HFFc6 (cell line): ENCODE measurements around the gene FGF9. TPM values are rescaled to one million over a fixed set of nuclear protein-coding genes. Genes with fewer than 3 reads are reported as not detected.

Source experiments
- DNase-seq: peaks from one replicate; pipeline ENCODE4 v3.0.0-alpha.2; 2018
- H3K27ac Mint-ChIP-seq: 2 replicates; pipeline ENCODE4 v1.8.0; 2020; ENCODE audit warnings: mild to moderate bottlenecking, mixed read lengths
- H3K27me3 Mint-ChIP-seq: 2 replicates; pipeline ENCODE4 v1.8.0; 2021; ENCODE audit warnings: mild to moderate bottlenecking, moderate library complexity, mixed read lengths; ENCODE audit not compliant: insufficient read depth
- H3K36me3 Mint-ChIP-seq: 2 replicates; pipeline ENCODE4 v1.8.0; 2021; ENCODE audit warnings: low read depth, mixed read lengths
- H3K4me1 Mint-ChIP-seq: 2 replicates; pipeline ENCODE4 v1.8.0; 2020; ENCODE audit warnings: low read depth, mixed read lengths
- H3K4me3 Mint-ChIP-seq: 2 replicates; pipeline ENCODE4 v1.8.0; 2020; ENCODE audit warnings: mild to moderate bottlenecking, moderate library complexity, mixed read lengths
- H3K9me3 Mint-ChIP-seq: 2 replicates; pipeline ENCODE4 v1.8.0; 2020; ENCODE audit warnings: mild to moderate bottlenecking, mixed read lengths
- total RNA-seq, 6 experiments: library from RNA; stranded (reverse); fragmentation: NEBNext Ultra II Directional; extraction: Animal tissue kit (Norgen Biotek cat#: 25700); gene quantifications; 2 replicates in 1 of 6; 3 replicates in 5 of 6; pipeline ENCODE4 v1.2.3, GENCODE V29; 2021
- TF ChIP-seq, protein P1 (sequence below): fragments of 200-600 bp; sonication (generic); IDR thresholded peaks from 2 replicates; pipeline ENCODE4 v1.5.0; 2021; ENCODE audit warnings: antibody characterized with exemption, mild to moderate bottlenecking

Gene FGF9
- total RNA-seq, 6 experiments from 2014 or later = not detected

DNA sequence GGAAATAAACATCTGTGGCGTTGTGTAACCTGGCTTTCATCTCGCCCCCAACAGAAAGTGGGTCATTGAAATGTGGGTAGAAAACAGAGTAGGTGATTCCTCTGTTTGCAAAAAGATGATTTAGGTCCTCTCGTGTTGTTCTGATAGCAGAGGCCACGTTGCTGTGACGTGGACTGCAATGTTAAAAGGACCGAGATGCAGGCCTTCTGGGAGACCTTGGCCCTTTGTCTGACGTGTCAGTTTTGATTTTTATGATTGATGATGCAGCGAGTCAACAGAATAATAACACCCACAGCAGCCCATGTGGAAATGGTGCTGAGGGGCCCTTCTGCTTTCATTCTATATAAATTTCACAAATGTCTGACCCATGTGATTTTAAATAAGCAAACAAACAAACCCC is 68.9 kb downstream of the FGF9 start:
- H3K4me3 Mint-ChIP-seq = no peak overlapping the region
- no peak for DNase-seq
- no peaks in the 10 kb centered on the region for H3K9me3 Mint-ChIP-seq
- TF ChIP-seq, protein P1, sequence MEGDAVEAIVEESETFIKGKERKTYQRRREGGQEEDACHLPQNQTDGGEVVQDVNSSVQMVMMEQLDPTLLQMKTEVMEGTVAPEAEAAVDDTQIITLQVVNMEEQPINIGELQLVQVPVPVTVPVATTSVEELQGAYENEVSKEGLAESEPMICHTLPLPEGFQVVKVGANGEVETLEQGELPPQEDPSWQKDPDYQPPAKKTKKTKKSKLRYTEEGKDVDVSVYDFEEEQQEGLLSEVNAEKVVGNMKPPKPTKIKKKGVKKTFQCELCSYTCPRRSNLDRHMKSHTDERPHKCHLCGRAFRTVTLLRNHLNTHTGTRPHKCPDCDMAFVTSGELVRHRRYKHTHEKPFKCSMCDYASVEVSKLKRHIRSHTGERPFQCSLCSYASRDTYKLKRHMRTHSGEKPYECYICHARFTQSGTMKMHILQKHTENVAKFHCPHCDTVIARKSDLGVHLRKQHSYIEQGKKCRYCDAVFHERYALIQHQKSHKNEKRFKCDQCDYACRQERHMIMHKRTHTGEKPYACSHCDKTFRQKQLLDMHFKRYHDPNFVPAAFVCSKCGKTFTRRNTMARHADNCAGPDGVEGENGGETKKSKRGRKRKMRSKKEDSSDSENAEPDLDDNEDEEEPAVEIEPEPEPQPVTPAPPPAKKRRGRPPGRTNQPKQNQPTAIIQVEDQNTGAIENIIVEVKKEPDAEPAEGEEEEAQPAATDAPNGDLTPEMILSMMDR = no peak
- H3K27ac Mint-ChIP-seq = no peak overlapping the region
- no peaks in the 10 kb centered on the region for H3K36me3 Mint-ChIP-seq
- H3K4me1 Mint-ChIP-seq = no peaks in the 10 kb centered on the region
- H3K27me3 Mint-ChIP-seq = peaks cover 1% of the 10 kb centered on the region; the same call in 1 of the 2 replicates

DNA sequence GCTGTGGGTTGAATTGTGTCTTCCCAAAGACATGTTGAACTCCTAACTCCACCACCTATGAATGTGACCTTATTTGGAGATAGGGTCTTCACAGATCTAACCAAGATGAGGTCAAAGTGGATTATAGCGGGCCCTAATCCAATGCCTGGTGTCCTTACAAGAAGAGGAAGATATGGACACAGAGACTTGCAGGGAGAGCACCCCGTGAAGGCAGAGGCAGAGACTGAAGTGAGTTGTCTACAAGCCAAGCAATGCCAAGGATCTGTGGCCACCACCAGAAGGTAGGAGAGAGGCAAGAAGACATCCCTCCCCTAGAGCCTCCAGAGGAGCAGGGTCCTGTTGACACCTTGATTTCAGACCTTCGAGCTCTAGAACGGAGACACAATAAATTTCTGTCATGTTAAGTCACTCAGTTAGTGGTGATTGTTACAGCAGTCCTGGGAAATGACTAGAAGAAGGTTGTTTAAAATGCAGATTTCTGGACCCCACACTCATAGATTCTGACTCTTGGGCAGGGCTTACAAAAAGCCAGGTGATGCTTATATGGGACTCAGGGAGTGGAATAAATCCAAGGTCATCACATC is 70.6 kb downstream of the FGF9 start:
- DNase-seq = no peak
- no peak overlapping the region for H3K27ac Mint-ChIP-seq
- no peaks in the 10 kb centered on the region for H3K4me1 Mint-ChIP-seq
- H3K4me3 Mint-ChIP-seq = no peak overlapping the region
- peaks cover 1% of the 10 kb centered on the region; the same call in 1 of the 2 replicates for H3K27me3 Mint-ChIP-seq
- H3K36me3 Mint-ChIP-seq = no peaks in the 10 kb centered on the region
- TF ChIP-seq, protein P1 = no peak
- no peaks in the 10 kb centered on the region for H3K9me3 Mint-ChIP-seq

DNA sequence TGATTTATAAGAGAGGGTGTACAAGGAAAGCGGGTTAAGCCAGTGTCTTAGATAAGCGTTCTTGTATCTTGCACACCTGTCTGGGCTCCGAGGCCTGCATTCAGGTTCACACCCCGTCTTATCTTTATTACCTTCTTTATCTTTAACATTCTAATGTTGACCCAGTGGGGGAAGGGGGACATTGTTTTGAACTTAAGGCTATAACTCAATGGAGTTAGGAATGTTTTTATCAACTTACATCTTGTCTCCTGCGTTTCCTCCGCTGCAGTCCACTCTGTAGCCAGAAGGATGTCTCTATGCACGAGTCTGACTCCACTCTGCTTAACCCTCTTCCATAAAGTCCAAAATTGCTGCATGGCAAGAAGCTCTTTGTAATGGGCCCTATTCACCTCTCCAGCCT is 71.2 kb downstream of the FGF9 start:
- no peak overlapping the region for H3K27ac Mint-ChIP-seq
- TF ChIP-seq, protein P1 = no peak
- peaks cover 1% of the 10 kb centered on the region; the same call in 1 of the 2 replicates for H3K27me3 Mint-ChIP-seq
- no peaks in the 10 kb centered on the region for H3K36me3 Mint-ChIP-seq
- no peaks in the 10 kb centered on the region for H3K9me3 Mint-ChIP-seq
- no peak for DNase-seq
- no peak overlapping the region for H3K4me3 Mint-ChIP-seq
- H3K4me1 Mint-ChIP-seq = no peaks in the 10 kb centered on the region

DNA sequence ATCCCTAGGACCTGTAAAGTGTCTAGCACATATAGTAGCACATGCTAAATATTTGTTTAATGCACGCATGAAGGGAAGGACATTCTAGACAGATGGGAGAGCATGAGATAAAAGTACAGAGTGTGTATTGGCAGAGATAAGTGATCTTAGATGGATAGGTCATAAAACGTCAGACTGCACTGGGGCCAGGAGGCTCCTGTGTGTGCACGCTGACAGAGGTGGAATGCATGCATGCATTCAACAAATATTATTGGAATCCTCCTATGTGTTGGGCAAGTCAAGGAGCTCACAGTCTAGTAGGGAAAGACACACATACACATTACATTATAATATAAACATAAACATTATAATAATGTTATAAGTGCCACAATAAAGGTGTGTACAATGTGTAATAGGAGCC is 73.3 kb downstream of the FGF9 start:
- H3K4me1 Mint-ChIP-seq = no peaks in the 10 kb centered on the region
- H3K27me3 Mint-ChIP-seq = peaks cover 1% of the 10 kb centered on the region; the same call in 1 of the 2 replicates
- H3K4me3 Mint-ChIP-seq = no peak overlapping the region
- no peak for DNase-seq
- H3K9me3 Mint-ChIP-seq = no peaks in the 10 kb centered on the region
- H3K27ac Mint-ChIP-seq = no peak overlapping the region
- H3K36me3 Mint-ChIP-seq = no peaks in the 10 kb centered on the region
- TF ChIP-seq, protein P1 = no peak

DNA sequence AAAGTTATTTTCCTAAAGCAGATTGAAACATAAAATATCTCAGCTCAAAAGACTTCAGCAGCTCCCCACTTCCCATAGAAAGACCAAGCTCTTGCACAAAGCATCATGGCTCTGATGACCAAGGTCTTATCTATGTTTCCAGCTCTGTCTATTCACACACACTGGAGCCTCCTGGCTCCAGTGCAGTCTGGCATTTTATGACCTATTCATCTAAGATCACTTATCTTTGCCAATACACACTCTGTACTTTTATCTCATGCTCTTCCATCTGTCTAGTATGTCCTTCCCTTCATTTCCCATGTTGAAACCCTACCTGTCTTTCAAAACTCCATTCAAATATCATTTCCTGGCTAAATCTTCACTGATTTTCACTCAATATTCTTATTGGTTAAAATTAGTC is 74.4 kb downstream of the FGF9 start:
- TF ChIP-seq, protein P1 = no peak
- Mint-ChIP-seq H3K4me1 (no peaks in the 10 kb centered on the region), H3K36me3 (no peaks in the 10 kb centered on the region), H3K27me3 (peaks cover 1% of the 10 kb centered on the region; the same call in 1 of the 2 replicates), H3K4me3 (no peak overlapping the region), H3K27ac (no peak overlapping the region), H3K9me3 (no peaks in the 10 kb centered on the region)
- no peak for DNase-seq
